ENCODE results near the gene ATP10B. TPM values are rescaled to one million over a fixed set of nuclear protein-coding genes. Genes with fewer than 3 reads are reported as not detected.

ATP10B gene
- total and polyA plus RNA-seq, 2 of the 8 experiments (the other 6 are each of a cell fraction or from before 2014, with no cell fraction given): 0.06 to 0.11 TPM

DNA sequence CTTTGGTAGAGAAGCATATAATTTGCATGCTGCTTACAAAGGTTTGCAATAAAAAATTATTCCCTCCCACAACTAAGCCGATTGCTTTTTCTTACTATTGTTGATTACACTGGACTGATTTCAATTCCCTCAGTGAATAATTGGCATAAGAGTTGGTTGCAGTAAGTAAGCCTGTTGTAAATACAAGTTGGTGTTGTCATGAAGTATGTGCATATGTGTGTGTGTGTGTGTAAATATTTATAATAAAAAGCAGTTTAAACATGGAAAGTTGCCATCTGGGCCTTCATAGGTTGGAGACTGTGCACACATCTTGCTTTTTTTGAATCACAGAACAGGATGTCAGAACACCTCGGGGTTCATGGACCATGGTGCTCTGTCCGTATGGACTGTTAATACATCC is 131.2 kb downstream of the ATP10B start (continued):
- TF ChIP-seq, protein P1, sequence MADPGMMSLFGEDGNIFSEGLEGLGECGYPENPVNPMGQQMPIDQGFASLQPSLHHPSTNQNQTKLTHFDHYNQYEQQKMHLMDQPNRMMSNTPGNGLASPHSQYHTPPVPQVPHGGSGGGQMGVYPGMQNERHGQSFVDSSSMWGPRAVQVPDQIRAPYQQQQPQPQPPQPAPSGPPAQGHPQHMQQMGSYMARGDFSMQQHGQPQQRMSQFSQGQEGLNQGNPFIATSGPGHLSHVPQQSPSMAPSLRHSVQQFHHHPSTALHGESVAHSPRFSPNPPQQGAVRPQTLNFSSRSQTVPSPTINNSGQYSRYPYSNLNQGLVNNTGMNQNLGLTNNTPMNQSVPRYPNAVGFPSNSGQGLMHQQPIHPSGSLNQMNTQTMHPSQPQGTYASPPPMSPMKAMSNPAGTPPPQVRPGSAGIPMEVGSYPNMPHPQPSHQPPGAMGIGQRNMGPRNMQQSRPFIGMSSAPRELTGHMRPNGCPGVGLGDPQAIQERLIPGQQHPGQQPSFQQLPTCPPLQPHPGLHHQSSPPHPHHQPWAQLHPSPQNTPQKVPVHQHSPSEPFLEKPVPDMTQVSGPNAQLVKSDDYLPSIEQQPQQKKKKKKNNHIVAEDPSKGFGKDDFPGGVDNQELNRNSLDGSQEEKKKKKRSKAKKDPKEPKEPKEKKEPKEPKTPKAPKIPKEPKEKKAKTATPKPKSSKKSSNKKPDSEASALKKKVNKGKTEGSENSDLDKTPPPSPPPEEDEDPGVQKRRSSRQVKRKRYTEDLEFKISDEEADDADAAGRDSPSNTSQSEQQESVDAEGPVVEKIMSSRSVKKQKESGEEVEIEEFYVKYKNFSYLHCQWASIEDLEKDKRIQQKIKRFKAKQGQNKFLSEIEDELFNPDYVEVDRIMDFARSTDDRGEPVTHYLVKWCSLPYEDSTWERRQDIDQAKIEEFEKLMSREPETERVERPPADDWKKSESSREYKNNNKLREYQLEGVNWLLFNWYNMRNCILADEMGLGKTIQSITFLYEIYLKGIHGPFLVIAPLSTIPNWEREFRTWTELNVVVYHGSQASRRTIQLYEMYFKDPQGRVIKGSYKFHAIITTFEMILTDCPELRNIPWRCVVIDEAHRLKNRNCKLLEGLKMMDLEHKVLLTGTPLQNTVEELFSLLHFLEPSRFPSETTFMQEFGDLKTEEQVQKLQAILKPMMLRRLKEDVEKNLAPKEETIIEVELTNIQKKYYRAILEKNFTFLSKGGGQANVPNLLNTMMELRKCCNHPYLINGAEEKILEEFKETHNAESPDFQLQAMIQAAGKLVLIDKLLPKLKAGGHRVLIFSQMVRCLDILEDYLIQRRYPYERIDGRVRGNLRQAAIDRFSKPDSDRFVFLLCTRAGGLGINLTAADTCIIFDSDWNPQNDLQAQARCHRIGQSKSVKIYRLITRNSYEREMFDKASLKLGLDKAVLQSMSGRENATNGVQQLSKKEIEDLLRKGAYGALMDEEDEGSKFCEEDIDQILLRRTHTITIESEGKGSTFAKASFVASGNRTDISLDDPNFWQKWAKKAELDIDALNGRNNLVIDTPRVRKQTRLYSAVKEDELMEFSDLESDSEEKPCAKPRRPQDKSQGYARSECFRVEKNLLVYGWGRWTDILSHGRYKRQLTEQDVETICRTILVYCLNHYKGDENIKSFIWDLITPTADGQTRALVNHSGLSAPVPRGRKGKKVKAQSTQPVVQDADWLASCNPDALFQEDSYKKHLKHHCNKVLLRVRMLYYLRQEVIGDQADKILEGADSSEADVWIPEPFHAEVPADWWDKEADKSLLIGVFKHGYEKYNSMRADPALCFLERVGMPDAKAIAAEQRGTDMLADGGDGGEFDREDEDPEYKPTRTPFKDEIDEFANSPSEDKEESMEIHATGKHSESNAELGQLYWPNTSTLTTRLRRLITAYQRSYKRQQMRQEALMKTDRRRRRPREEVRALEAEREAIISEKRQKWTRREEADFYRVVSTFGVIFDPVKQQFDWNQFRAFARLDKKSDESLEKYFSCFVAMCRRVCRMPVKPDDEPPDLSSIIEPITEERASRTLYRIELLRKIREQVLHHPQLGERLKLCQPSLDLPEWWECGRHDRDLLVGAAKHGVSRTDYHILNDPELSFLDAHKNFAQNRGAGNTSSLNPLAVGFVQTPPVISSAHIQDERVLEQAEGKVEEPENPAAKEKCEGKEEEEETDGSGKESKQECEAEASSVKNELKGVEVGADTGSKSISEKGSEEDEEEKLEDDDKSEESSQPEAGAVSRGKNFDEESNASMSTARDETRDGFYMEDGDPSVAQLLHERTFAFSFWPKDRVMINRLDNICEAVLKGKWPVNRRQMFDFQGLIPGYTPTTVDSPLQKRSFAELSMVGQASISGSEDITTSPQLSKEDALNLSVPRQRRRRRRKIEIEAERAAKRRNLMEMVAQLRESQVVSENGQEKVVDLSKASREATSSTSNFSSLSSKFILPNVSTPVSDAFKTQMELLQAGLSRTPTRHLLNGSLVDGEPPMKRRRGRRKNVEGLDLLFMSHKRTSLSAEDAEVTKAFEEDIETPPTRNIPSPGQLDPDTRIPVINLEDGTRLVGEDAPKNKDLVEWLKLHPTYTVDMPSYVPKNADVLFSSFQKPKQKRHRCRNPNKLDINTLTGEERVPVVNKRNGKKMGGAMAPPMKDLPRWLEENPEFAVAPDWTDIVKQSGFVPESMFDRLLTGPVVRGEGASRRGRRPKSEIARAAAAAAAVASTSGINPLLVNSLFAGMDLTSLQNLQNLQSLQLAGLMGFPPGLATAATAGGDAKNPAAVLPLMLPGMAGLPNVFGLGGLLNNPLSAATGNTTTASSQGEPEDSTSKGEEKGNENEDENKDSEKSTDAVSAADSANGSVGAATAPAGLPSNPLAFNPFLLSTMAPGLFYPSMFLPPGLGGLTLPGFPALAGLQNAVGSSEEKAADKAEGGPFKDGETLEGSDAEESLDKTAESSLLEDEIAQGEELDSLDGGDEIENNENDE (IDR thresholded peaks at IDR 0.05; ENCODE audit: insufficient replicate concordance, low read length): no peak
- TF ChIP-seq SRF (IDR thresholded peaks at IDR 0.05; ENCODE audit: low read depth, low read length) (no peak), SIN3A (conservative IDR thresholded peaks at IDR 0.05 in 1 of 2, IDR thresholded peaks at IDR 0.05 in 1 of 2; ENCODE audit: low read depth in 1 of 2, low read length in 2 of 2) (no peak), CBX5 (IDR thresholded peaks at IDR 0.05; ENCODE audit: low read depth, low read length) (no peak), KDM1A (IDR thresholded peaks at IDR 0.05; ENCODE audit: borderline replicate concordance, low read length) (no peak)
- TF ChIP-seq, protein P2, sequence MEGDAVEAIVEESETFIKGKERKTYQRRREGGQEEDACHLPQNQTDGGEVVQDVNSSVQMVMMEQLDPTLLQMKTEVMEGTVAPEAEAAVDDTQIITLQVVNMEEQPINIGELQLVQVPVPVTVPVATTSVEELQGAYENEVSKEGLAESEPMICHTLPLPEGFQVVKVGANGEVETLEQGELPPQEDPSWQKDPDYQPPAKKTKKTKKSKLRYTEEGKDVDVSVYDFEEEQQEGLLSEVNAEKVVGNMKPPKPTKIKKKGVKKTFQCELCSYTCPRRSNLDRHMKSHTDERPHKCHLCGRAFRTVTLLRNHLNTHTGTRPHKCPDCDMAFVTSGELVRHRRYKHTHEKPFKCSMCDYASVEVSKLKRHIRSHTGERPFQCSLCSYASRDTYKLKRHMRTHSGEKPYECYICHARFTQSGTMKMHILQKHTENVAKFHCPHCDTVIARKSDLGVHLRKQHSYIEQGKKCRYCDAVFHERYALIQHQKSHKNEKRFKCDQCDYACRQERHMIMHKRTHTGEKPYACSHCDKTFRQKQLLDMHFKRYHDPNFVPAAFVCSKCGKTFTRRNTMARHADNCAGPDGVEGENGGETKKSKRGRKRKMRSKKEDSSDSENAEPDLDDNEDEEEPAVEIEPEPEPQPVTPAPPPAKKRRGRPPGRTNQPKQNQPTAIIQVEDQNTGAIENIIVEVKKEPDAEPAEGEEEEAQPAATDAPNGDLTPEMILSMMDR (IDR thresholded peaks at IDR 0.05; ENCODE audit: control extremely low read depth in 1 of 3, insufficient read depth in 1 of 3, low read depth in 1 of 3, low read length in 3 of 3): no peak

Data from H1 (cell line).